GM19468 (cell line): ENCODE results near the gene CCL19.
"Not testable (repeated sequence)": the region's sequence is repeated elsewhere in the genome, so short reads cannot be mapped to it uniquely, and the experiment has no call there.

ENCODE experiments used
- ATAC-seq: cut with Tn5 transposase; IDR thresholded peaks from one replicate; pipeline ENCODE4 v1.9.1; 2021; ENCODE audit warnings: mild to moderate bottlenecking, moderate library complexity, moderate number of reproducible peaks; ENCODE audit not compliant: unreplicated experiment; ENCODE audit errors: extremely low read depth

CCL19 gene

DNA sequence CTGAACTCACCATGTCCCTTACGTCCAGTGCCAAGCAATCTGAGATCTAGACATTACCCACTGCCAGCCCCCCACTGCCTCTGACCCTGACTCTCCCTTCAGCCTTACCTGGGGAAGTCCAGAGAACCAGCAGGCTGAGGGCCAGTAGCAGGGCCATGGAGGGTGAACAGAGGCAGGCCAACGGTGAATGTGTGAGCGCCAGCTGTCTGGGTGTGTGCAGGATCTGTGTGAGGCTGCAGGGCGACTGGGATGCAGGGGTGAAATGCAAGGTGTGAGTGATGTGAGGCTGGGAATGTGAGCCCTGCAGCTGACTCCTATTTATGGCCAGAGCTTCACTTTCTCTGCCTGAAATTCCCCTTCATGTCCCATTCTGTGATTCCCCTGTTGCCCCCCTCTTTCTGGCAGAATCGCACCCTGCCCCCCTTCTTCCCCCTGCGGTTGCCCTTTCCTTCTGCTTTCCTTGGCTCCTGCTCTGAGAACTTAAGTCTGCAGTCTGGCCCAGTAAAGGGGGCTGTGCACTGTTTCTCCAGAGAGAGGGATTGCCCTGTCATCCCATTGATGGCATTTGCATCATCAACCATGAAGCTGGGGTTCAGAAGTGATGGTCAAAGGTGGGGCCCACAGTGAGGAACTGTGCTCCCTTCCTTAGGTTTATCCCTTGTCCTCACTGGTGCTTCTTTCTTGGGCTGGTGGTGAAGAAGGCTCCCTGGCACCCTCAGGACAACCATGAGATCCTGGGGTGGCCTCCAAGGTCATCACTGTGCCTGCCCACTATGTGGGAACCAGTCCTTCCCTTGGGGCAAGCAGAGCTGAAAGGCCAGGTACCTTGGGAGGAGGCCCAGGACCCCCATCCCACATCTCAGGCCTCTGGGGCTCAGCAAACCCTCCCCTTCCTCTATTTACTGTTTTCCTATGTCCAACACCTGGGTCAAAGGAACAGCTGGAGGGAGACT lies at the start of gene CCL19:
Gene CCL19 (minus strand): TSS at position 294 of the 953 bp plus-strand sequence. CDS start 137 bp downstream, at position 157.
- ATAC-seq = no peak

GRCh38 chr9:34740176-34740575 lies 49.1 kb upstream of the CCL19 start:
- not testable (repeated sequence) for ATAC-seq

GRCh38 chr9:34737677-34738260 lies 46.7 kb upstream of the CCL19 start:
- no peak for ATAC-seq

DNA sequence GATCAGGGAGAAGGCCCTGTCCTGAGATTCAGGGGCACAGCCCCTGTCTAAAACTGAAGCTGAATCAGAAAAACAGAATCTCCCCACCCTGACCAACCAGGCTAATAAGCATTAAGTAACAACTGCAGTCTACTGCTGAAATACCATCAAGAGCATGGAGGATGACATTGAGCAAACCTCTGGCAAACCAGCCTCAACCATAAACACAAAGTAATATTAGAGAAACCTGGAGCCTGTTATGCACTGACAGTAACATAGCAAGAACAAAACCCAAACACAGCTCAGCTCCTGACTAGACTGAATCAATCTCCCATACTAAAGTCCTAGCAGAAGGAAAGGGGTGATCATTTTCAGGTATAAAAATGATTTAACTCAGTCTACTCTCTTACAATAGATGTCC lies 43.6 kb upstream of the CCL19 start:
- ATAC-seq = no peak

GRCh38 chr9:34732886-34733285 lies 41.8 kb upstream of the CCL19 start:
- no peak for ATAC-seq

GRCh38 chr9:34732478-34732877 lies 41.4 kb upstream of the CCL19 start:
- no peak for ATAC-seq

GRCh38 chr9:34723141-34723540 lies 32.1 kb upstream of the CCL19 start:
- no peak for ATAC-seq

GRCh38 chr9:34719769-34720025 lies 28.6 kb upstream of the CCL19 start:
- not testable (repeated sequence) for ATAC-seq

DNA sequence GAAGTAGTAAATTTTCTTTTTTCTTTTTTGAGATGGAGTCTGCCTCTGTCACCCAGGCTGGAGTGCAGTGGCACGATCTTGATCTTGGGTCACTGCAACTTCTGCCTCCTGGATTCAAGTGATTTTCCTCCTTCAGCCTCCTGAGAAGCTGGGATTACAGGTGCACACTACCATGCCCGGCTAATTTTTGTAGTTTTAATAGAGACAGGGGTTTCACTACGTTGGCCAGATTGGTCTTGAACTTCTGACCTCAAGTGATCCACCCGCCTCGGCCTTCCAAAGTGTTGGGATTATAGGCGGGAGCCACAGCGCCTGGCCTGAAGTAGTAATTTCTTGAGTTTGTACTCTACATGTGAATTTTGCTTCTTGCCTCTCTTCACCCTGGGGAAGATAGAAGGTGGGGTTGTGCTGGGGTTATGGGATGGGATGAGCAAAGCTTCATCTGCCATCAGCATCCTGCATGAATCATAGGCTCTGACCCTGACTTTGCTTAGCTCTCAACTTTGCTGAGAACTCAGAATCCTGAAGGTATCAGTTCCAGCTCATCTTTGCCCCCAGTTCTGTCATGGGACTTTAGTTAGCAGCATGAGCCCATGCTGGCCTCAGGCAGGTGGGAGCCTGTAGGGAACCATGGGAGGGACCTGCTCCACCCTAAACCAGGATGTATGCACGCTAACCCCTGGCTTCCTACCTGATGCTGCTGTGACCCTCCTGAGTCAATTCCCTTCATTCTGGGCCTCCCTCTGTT lies 28.1 kb upstream of the CCL19 start:
- ATAC-seq = no peak

- ATAC-seq = no peak
Observed at GRCh38 chr9:34717996-34718614, 27.0 kb upstream of the CCL19 start.

- ATAC-seq = no peak
Observed at GRCh38 chr9:34716711-34717110, 25.6 kb upstream of the CCL19 start.

GRCh38 chr9:34715639-34716215 lies 24.7 kb upstream of the CCL19 start:
- no peak for ATAC-seq

GRCh38 chr9:34714007-34714406 lies 22.9 kb upstream of the CCL19 start:
- no peak for ATAC-seq

DNA sequence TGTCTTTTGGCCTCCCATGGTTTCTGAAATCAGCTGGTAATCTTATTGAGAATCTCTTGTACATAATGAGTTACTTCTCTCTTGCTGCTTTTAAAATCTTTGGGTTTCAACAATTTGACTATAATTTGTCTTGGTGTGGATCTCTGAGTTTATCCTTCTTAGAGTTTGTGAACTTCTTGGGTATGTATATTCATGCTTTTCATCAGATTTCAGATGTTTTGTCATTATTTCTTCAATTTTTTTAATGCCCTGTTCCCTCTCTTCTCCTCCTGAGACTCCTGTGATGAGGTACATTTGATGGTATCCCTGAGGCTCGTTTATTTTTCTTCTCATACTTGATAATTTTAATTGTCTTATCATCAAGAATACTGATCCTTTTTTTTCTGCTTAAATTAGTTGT lies 21.1 kb upstream of the CCL19 start:
- no peak for ATAC-seq

- no peak for ATAC-seq
Observed at GRCh38 chr9:34710023-34710422, 18.9 kb upstream of the CCL19 start, which contains the start of gene CCL21. CCL21 (minus strand) TSS chr9:34710136; CDS start chr9:34710066, 70 bp downstream.

GRCh38 chr9:34709196-34709978 lies 18.3 kb upstream of the CCL19 start:
- ATAC-seq = no peak

DNA sequence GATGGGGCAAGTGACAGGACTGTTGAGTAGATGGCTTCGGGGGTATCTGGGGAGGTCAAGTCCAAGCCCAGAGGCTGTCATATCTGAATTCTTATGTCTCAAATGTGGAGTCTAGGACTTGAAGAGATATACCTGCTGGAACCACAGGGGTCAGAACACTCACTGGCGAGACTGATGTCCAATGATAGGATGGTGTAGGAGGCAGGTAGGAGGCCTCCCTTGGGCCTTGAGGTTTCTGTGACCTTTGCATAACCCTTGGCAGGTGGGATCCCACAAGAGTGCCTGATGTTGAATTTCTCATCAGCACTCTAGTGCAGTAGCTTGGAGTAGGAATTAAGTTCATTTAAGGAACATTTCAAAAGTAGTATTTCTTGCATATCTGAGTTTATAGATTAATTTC lies 16.1 kb upstream of the CCL19 start:
- ATAC-seq = no peak

DNA sequence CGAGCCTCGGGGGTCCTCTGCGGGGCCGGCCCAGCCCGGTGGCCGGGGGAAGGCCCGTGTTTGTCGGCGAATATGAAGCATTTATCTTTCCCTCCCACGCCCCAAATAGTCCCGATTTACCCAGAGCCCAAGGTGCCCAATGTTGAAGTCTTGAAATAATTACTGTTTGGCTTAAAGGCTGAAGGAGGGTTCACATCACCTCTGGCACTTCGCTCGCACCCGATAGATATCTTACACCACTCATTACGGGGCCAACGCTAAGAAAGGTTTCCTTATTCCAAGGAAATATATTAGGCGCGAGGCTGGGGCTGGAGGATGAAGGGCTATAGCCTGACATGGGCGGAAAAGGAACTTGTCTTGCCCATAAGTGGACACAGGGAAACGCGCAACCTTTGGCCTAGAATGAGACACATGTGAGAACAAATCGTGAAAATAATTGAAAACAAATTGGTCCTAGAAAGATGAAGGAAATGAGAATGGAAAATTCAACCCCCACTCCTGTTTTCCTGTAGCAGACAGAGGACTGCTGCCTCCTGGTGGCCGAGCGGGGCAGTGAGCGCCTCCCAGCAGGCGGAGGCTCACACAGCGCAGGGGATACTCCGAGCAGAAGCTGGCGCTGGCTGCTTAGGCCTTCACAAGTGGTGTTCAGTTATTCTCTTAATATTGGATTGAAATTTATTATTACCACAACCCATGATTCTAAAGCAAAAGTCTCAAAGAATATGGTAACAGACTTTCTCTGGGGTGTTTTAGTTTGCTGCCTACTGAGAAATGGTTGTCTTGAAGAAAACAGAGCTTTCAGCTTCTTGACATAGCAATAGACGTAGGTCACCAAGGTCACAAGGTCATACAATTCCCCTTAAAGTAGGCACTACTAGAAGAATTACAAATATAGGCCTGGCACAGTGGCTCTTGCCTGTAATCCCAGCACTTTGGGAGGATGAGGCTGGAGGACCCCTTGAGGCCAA lies 11.0 kb upstream of the CCL19 start:
- ATAC-seq = no peak
